A549 (cell line): Measurements from ENCODE around the gene PARP8.

ENCODE experiments used
- KDM5A ChIP-seq: fragments of 200-600 bp; sonication (generic); IDR thresholded peaks from 2 replicates; pipeline ENCODE4 v1.6.1; 2016; ENCODE audit warnings: antibody characterized with exemption, mild to moderate bottlenecking
- MYC ChIP-seq: IDR thresholded peaks from 2 replicates; pipeline ENCODE4 v1.6.1; 2012; ENCODE audit warnings: mild to moderate bottlenecking, inconsistent platforms, low read length, improper control_type of control experiment, borderline replicate concordance
- POLR2A ChIP-seq: IDR thresholded peaks from 2 replicates; pipeline ENCODE4 v1.6.1; 2012; ENCODE audit warnings: mild to moderate bottlenecking, low read length
- RCOR1 ChIP-seq: fragments of 150-350 bp; IDR thresholded peaks from 2 replicates; pipeline ENCODE4 v1.6.1; 2014; ENCODE audit warnings: antibody characterized with exemption, low read length, low read depth
- SMC3 ChIP-seq: fragments of >200 bp; sonication (Bioruptor Twin); formaldehyde crosslinking; IDR thresholded peaks from 3 replicates; pipeline ENCODE4 v1.6.1; 2018; ENCODE audit warnings: inconsistent platforms
- ZFP36 ChIP-seq: fragments of 450-650 bp; IDR thresholded peaks from 2 replicates; pipeline ENCODE4 v1.6.1; 2014; ENCODE audit warnings: borderline replicate concordance; ENCODE audit not compliant: partially characterized antibody
- TF ChIP-seq, protein P1 (sequence below): fragments of >200 bp; sonication (Bioruptor Twin); formaldehyde crosslinking; IDR thresholded peaks from 3 replicates; pipeline ENCODE4 v1.5.1; 2016

DNA sequence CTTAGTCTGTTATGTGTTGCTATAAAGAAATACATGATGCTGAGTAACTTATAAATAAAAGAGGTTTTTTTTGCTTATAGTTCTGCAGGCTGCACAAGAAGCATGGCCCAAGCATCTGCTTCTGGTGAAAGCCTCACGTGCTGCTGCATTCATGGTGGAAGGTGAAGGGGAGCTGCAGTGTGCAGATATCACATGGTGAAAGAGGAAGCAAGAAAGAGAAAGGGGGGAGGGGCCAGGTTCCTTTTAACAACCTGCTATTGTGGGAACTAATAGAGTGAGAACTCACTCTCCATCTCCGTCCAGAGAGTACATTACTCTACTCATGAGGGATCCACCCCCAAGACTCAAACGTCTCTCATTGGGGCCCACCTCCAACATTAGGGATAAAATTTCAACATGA, 12.5 kb upstream of the PARP8 start:
- no peak for TF ChIP-seq POLR2A
- TF ChIP-seq, protein P1, sequence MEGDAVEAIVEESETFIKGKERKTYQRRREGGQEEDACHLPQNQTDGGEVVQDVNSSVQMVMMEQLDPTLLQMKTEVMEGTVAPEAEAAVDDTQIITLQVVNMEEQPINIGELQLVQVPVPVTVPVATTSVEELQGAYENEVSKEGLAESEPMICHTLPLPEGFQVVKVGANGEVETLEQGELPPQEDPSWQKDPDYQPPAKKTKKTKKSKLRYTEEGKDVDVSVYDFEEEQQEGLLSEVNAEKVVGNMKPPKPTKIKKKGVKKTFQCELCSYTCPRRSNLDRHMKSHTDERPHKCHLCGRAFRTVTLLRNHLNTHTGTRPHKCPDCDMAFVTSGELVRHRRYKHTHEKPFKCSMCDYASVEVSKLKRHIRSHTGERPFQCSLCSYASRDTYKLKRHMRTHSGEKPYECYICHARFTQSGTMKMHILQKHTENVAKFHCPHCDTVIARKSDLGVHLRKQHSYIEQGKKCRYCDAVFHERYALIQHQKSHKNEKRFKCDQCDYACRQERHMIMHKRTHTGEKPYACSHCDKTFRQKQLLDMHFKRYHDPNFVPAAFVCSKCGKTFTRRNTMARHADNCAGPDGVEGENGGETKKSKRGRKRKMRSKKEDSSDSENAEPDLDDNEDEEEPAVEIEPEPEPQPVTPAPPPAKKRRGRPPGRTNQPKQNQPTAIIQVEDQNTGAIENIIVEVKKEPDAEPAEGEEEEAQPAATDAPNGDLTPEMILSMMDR: no peak
- TF ChIP-seq KDM5A: no peak
- no peak for TF ChIP-seq ZFP36
- TF ChIP-seq SMC3: no peak
- TF ChIP-seq MYC: no peak
- TF ChIP-seq RCOR1: no peak
